ENCODE measurements around the gene LCE1F. TPM values are rescaled to one million over a fixed set of nuclear protein-coding genes. Genes with fewer than 3 reads are reported as not detected.

Gene LCE1F
- polyA plus RNA-seq, 1 of the 3 experiments (the other 2 are of a cell fraction), result not detected

GRCh38 chr1:152753586-152753985, 21.4 kb upstream of the LCE1F start:
- H3K36me3 ChIP-seq (replicated peaks in 1 of 2; ENCODE audit: control insufficient read depth in 1 of 2, insufficient read depth in 2 of 2, low read length in 1 of 2), result no peaks in the 10 kb centered on the region
- ChIA-PET POLR2A (no interaction called here), CTCF (interaction anchor here (1.2 kb wide), 1 partner anchor 24 kb away, joined by 3 read pairs; no protein-coding TSS in a partner anchor)
- no peak overlapping the region for H3K27ac ChIP-seq (ENCODE audit: low read depth in 2 of 2, low read length in 1 of 2)
- H3K4me2 ChIP-seq, result no peak overlapping the region
- no peak overlapping the region for H3K4me3 ChIP-seq (ENCODE audit: low read depth in 2 of 2, low read length in 1 of 2)
- H3K9me2 ChIP-seq, result no peaks in the 10 kb centered on the region
- H3K4me1 ChIP-seq (ENCODE audit: control insufficient read depth in 1 of 2, insufficient read depth in 2 of 2, low read depth in 1 of 2, low read length in 1 of 2), result no peaks in the 10 kb centered on the region
- peaks cover 6% of the 10 kb centered on the region; the same call in 1 of the 2 replicates for H3K27me3 ChIP-seq (ENCODE audit: insufficient read depth)
- no peaks in the 10 kb centered on the region for H3F3A ChIP-seq (replicated peaks; ENCODE audit: insufficient read depth)
- no peaks in the 10 kb centered on the region for H3K9me3 ChIP-seq
- H2AFZ ChIP-seq (ENCODE audit: low read depth), result no peak overlapping the region
- no peaks in the 10 kb centered on the region for H3K79me2 ChIP-seq (ENCODE audit: insufficient read depth)
- WGBS (ENCODE audit: low lambda C conversion rate), result 0% methylated on average over 1 of the region's 1 CpG
- H4K20me1 ChIP-seq (ENCODE audit: insufficient read depth), result no peaks in the 10 kb centered on the region
- no peak for DNase-seq
- H3K9ac ChIP-seq, result no peak overlapping the region
- TF ChIP-seq SMC3 (IDR thresholded peaks at IDR 0.05; ENCODE audit: low read depth, low read length), result no peak
- no peak for TF ChIP-seq EZH2phosphoT487 (IDR thresholded peaks at IDR 0.05; ENCODE audit: borderline replicate concordance, low read depth)
- no peak for TF ChIP-seq REST (IDR thresholded peaks at IDR 0.05; ENCODE audit: low read depth, low read length)
- TF ChIP-seq TEAD4 (IDR thresholded peaks at IDR 0.05; ENCODE audit: borderline replicate concordance, insufficient read depth), result no peak
- no peak for TF ChIP-seq FOSL2 (IDR thresholded peaks at IDR 0.05; ENCODE audit: borderline replicate concordance, low read depth)
- TF ChIP-seq USF2 (IDR thresholded peaks at IDR 0.05; ENCODE audit: borderline replicate concordance, low read depth, low read length), result no peak
- no peak for TF ChIP-seq RFX5 (IDR thresholded peaks at IDR 0.05; ENCODE audit: low read length)
- TF ChIP-seq GATA2 (CRISPR knock-in tag; IDR thresholded peaks at IDR 0.05), result no peak
- TF ChIP-seq NFIC (IDR thresholded peaks at IDR 0.05; ENCODE audit: borderline replicate concordance), result no peak
- no peak for TF ChIP-seq CHD2 (IDR thresholded peaks at IDR 0.05; ENCODE audit: low read length, partially characterized antibody)
- TF ChIP-seq TAF1 (IDR thresholded peaks at IDR 0.05; ENCODE audit: borderline replicate concordance, low read depth, low read length), result no peak
- TF ChIP-seq IRF3 (IDR thresholded peaks at IDR 0.05; ENCODE audit: low read depth, low read length), result no peak
